ENCODE data around the gene EXOC1.

The EXOC1 gene

DNA sequence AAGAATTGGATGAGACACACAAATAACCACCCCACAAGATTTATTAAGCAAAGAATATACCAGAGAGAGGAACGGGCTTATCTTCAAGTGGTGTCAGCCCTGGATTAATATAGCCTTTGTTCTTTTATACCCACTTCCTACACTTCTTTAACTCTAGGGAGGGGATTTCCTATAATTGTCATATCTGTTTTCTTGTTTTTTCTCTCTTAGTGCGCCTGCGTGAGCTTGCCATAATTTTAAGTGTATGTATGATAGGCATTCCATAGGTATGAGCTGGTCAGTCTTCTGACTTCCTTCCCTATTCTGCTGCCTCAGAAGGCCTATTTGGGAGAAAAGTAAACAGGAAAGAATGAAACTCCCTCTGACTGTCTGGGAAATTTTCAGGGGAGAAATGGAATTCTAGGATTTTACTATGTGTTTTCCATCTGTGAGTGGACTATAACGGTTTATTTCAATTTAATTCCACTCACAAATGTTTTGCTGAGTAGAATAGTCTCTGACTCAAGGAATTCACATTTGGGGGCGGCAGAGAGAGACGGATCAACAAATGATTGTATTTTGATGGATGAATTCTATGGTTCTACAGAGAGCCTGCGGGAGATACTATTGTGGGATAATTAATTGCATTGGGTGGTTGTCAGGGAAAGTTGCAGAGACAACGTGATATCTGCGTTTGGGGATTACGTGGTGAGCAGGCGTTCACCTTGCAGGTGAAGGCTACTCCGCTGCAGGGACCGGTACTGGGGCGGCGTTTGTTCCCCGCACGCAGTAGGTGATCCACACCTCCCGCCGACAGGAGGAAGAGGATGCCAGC is 94.7 kb downstream of the EXOC1 start:
- TF ChIP-seq, protein P1, sequence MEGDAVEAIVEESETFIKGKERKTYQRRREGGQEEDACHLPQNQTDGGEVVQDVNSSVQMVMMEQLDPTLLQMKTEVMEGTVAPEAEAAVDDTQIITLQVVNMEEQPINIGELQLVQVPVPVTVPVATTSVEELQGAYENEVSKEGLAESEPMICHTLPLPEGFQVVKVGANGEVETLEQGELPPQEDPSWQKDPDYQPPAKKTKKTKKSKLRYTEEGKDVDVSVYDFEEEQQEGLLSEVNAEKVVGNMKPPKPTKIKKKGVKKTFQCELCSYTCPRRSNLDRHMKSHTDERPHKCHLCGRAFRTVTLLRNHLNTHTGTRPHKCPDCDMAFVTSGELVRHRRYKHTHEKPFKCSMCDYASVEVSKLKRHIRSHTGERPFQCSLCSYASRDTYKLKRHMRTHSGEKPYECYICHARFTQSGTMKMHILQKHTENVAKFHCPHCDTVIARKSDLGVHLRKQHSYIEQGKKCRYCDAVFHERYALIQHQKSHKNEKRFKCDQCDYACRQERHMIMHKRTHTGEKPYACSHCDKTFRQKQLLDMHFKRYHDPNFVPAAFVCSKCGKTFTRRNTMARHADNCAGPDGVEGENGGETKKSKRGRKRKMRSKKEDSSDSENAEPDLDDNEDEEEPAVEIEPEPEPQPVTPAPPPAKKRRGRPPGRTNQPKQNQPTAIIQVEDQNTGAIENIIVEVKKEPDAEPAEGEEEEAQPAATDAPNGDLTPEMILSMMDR (IDR thresholded peaks at IDR 0.05; ENCODE audit: low read depth, low read length, poor library complexity, severe bottlenecking): no peak
- TF ChIP-seq EZH2phosphoT487 (IDR thresholded peaks at IDR 0.05; ENCODE audit: borderline replicate concordance, low read length): no peak

DNA sequence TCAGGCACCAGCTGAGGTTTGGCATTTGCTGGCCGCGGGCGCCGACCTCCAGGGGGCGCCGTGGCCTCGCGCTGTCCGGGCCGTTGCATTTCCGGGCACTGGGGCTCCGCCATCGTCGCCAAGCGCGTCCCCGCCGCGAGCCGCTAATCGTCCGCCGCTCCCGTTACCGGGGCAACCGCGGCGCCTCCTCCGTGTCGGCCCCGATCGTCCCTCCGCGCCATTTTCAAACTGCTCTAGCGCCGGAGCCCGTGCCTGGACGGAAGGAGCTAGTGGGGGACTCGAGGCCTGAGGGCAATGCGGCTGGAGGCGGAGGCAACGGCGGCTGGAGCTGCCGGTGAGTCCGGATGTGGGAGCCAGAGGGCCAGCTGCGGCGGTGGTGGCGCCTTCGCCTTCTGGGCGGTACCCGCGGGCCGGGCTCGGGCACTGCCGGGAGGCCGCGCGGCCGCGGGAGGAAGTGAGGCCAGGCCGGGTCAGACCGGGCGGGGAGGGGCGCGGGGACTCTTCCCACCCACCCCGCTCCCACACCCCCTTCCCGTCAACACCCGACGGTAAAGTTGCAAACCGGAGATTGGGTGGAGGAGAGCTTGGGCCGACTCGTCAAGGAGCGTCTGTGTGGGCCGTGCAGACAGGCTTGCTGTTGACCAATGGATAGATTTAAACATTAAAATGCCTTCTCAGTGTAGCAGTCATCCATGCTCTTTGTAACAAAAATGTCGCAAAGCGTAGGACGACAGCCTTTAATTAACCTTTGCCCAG is 95.5 kb downstream of the EXOC1 start, which contains the start of gene CEP135:
Gene CEP135, plus strand, starts transcription at position 220 of the 756 bp plus-strand sequence. CDS start 3,186 bp downstream, outside the sequence.
- TF ChIP-seq, protein P1 (IDR thresholded peaks at IDR 0.05; ENCODE audit: low read depth, low read length, poor library complexity, severe bottlenecking): peak; percentile 98
- TF ChIP-seq EZH2phosphoT487 (IDR thresholded peaks at IDR 0.05; ENCODE audit: borderline replicate concordance, low read length): no peak
- Histone ChIP-seq H3K27ac (ENCODE audit: low read depth, low read length) (peak within 1 kb of the TSS; percentile 99), H3K4me1 (ENCODE audit: control insufficient read depth, low read length) (peaks cover 66% of the 10 kb centered on the region), H3K9me2 (replicated peaks; ENCODE audit: control insufficient read depth, low read length) (no peaks in the 10 kb centered on the region), H3K4me3 (ENCODE audit: low read length) (peak within 1 kb of the TSS; percentile 85), H3K36me3 (ENCODE audit: control insufficient read depth, low read length) (peaks cover 54% of the 10 kb centered on the region), H3K27me3 (ENCODE audit: control insufficient read depth, low read length) (no peaks in the 10 kb centered on the region), H3K4me2 (ENCODE audit: low read length) (peak within 1 kb of the TSS; percentile 93), H3F3A (ENCODE audit: control insufficient read depth, insufficient read depth) (peaks cover 12% of the 10 kb centered on the region), H4K20me1 (ENCODE audit: control insufficient read depth, insufficient read depth, low read depth, low read length) (no peaks in the 10 kb centered on the region), H3K9me3 (ENCODE audit: control insufficient read depth, insufficient read depth, low read length) (no peaks in the 10 kb centered on the region), H3K79me2 (ENCODE audit: control insufficient read depth, low read length) (peaks cover 57% of the 10 kb centered on the region)

More for the DNA sequence above, 94.7 kb downstream of the EXOC1 start:
- Histone ChIP-seq H3K36me3 (ENCODE audit: control insufficient read depth, low read length) (peaks cover 46% of the 10 kb centered on the region), H3K27ac (ENCODE audit: low read depth, low read length) (peak overlapping the region; percentile 99), H3K4me1 (ENCODE audit: control insufficient read depth, low read length) (peaks cover 66% of the 10 kb centered on the region), H3K4me3 (ENCODE audit: low read length) (peak overlapping the region; percentile 85), H3F3A (ENCODE audit: control insufficient read depth, insufficient read depth) (peaks cover 12% of the 10 kb centered on the region), H3K9me2 (replicated peaks; ENCODE audit: control insufficient read depth, low read length) (no peaks in the 10 kb centered on the region), H3K79me2 (ENCODE audit: control insufficient read depth, low read length) (peaks cover 54% of the 10 kb centered on the region), H3K27me3 (ENCODE audit: control insufficient read depth, low read length) (no peaks in the 10 kb centered on the region), H4K20me1 (ENCODE audit: control insufficient read depth, insufficient read depth, low read depth, low read length) (no peaks in the 10 kb centered on the region), H3K9me3 (ENCODE audit: control insufficient read depth, insufficient read depth, low read length) (no peaks in the 10 kb centered on the region), H3K4me2 (ENCODE audit: low read length) (peak overlapping the region; percentile 93)

DNA sequence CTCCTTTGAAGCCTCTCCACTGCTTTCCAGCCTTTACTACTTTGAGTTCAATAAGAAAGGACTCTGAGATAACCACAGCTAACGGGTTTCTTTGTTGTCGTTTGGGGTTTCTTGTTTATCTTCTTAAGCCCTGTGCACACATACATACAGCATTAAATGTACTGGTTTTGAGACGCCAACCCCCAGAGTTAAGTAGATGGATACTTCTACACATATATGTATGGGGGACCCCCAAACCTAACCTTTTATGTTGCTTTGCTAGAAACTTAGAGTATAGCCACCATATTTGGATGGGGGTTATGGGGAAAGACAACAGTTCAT is 96.0 kb downstream of the EXOC1 start:
- Histone ChIP-seq H3K4me1 (ENCODE audit: control insufficient read depth, low read length) (peaks cover 66% of the 10 kb centered on the region), H3K4me3 (ENCODE audit: low read length) (peak overlapping the region; percentile 85), H3K27ac (ENCODE audit: low read depth, low read length) (peak overlapping the region; percentile 99), H3K79me2 (ENCODE audit: control insufficient read depth, low read length) (peaks cover 61% of the 10 kb centered on the region), H3K9me2 (replicated peaks; ENCODE audit: control insufficient read depth, low read length) (no peaks in the 10 kb centered on the region), H3K27me3 (ENCODE audit: control insufficient read depth, low read length) (no peaks in the 10 kb centered on the region), H3K4me2 (ENCODE audit: low read length) (peak overlapping the region; percentile 93), H3K36me3 (ENCODE audit: control insufficient read depth, low read length) (peaks cover 58% of the 10 kb centered on the region), H3F3A (ENCODE audit: control insufficient read depth, insufficient read depth) (peaks cover 12% of the 10 kb centered on the region), H4K20me1 (ENCODE audit: control insufficient read depth, insufficient read depth, low read depth, low read length) (no peaks in the 10 kb centered on the region), H3K9me3 (ENCODE audit: control insufficient read depth, insufficient read depth, low read length) (no peaks in the 10 kb centered on the region)
- no peak for TF ChIP-seq EZH2phosphoT487 (IDR thresholded peaks at IDR 0.05; ENCODE audit: borderline replicate concordance, low read length)
- TF ChIP-seq, protein P1 (IDR thresholded peaks at IDR 0.05; ENCODE audit: low read depth, low read length, poor library complexity, severe bottlenecking): no peak
